ENCODE results near the gene FFAR4. TPM values are rescaled to one million over a fixed set of nuclear protein-coding genes. Genes with fewer than 3 reads are reported as not detected.

FFAR4 gene
- total and polyA plus RNA-seq, 2 donors (not counting 1 experiment from before 2014, with no cell fraction given): not detected

DNA sequence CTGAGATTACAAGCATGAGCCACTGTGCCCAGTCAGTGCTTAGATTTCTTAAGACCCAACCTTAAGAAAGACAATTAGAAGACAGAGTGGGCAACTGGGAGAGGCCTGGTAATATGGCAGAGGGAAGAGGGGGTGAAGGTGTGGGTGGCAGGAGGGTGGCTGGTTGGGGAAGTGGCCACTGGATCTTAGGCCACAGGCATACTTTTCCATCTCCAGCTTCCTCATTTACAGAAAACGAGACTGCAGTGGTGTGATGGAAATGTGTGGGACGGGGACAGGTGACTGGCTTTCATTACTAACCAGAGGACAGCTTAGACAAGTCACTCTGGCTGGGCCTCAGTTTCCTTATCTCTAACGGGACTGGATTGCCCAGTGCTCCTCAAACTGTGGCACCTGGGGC lies 1.0 kb upstream of the FFAR4 start:
- H3K9ac ChIP-seq (ENCODE audit: insufficient read depth, low read length): no peak overlapping the region
- H3K27ac ChIP-seq (ENCODE audit: insufficient read depth, low read length): no peak overlapping the region
- no peaks in the 10 kb centered on the region for H4K20me1 ChIP-seq (ENCODE audit: control insufficient read depth, extremely low read depth, insufficient read depth, low read length)
- H3K27me3 ChIP-seq (ENCODE audit: control insufficient read depth, insufficient read depth, low read length): peaks cover 25% of the 10 kb centered on the region
- H3K4me2 ChIP-seq (ENCODE audit: extremely low read depth, insufficient read depth, low read length): no peak overlapping the region
- DNase-seq (ENCODE audit: low read depth in 2 of 2): no peak
- H3K4me3 ChIP-seq (replicated peaks in 1 of 4; ENCODE audit: control extremely low read depth in 1 of 4, insufficient read depth in 1 of 4, low read depth in 3 of 4, low read length in 4 of 4): no peak overlapping the region
- no peaks in the 10 kb centered on the region for H3K9me3 ChIP-seq (ENCODE audit: control insufficient read depth, insufficient read depth, low read depth, low read length)
- H2AFZ ChIP-seq (ENCODE audit: low read length): no peak overlapping the region
- H3K79me2 ChIP-seq (ENCODE audit: control insufficient read depth, insufficient read depth, low read length): no peaks in the 10 kb centered on the region
- H3K36me3 ChIP-seq (ENCODE audit: control insufficient read depth, insufficient read depth, low read length): no peaks in the 10 kb centered on the region
- H3K4me1 ChIP-seq (ENCODE audit: control insufficient read depth, extremely low read depth, insufficient read depth, low read length): no peaks in the 10 kb centered on the region
- TF ChIP-seq CTCF (conservative IDR thresholded peaks at IDR 0.05 in 1 of 2, IDR thresholded peaks at IDR 0.05 in 1 of 2; ENCODE audit: low read depth in 1 of 2, low read length in 2 of 2): no peak
- TF ChIP-seq EZH2 (IDR thresholded peaks at IDR 0.05; ENCODE audit: low read length, missing control alignments): no peak

DNA sequence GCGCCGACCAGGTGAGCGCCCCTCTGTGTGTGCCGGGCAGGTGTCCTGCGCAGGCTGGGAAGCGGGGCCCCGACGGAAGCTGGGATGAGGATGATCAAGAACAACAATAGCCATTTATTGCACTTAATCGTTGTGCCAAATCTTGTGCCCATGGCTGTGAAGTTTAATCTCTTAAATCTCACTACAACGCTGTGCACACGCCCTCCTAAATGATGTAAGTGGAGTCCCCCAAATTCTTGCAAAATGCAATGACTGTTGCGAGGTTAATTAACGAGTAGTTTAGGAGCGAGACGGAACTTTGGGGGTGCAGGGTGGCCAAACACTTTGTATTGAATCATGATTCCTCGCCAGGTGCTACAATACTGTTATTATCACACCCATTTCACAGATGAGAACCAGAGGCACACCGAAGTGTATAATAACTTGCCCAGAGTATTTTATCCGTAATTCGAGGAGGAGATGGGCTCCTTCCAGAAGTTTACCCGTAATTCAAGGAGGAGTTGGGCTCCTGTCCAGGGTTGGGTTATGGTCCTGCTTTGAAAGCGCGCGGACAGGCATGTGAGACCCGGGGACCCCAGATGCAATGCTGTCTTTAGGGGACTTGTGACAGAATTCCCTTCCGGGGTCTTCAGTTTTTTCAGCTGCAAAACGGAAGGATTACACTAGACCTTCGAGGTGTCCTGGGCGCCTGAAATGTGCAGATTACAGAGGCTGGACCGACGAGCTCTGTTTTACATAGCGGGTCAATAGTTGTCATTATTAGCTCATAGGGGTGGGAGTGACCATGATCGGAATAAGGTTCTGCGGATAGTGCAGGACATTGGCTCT lies 1.0 kb downstream of the FFAR4 start:
- Histone ChIP-seq H3K4me3 (replicated peaks in 1 of 4; ENCODE audit: control extremely low read depth in 1 of 4, insufficient read depth in 1 of 4, low read depth in 3 of 4, low read length in 4 of 4) (no peak overlapping the region), H4K20me1 (ENCODE audit: control insufficient read depth, extremely low read depth, insufficient read depth, low read length) (no peaks in the 10 kb centered on the region), H3K9me3 (ENCODE audit: control insufficient read depth, insufficient read depth, low read depth, low read length) (no peaks in the 10 kb centered on the region), H3K9ac (ENCODE audit: insufficient read depth, low read length) (no peak overlapping the region), H2AFZ (ENCODE audit: low read length) (no peak overlapping the region), H3K79me2 (ENCODE audit: control insufficient read depth, insufficient read depth, low read length) (no peaks in the 10 kb centered on the region), H3K4me1 (ENCODE audit: control insufficient read depth, extremely low read depth, insufficient read depth, low read length) (no peaks in the 10 kb centered on the region), H3K27me3 (ENCODE audit: control insufficient read depth, insufficient read depth, low read length) (peaks cover 34% of the 10 kb centered on the region), H3K4me2 (ENCODE audit: extremely low read depth, insufficient read depth, low read length) (no peak overlapping the region), H3K27ac (ENCODE audit: insufficient read depth, low read length) (no peak overlapping the region), H3K36me3 (ENCODE audit: control insufficient read depth, insufficient read depth, low read length) (no peaks in the 10 kb centered on the region)
- no peak for TF ChIP-seq EZH2 (IDR thresholded peaks at IDR 0.05; ENCODE audit: low read length, missing control alignments)
- TF ChIP-seq CTCF (conservative IDR thresholded peaks at IDR 0.05 in 1 of 2, IDR thresholded peaks at IDR 0.05 in 1 of 2; ENCODE audit: low read depth in 1 of 2, low read length in 2 of 2): no peak
- DNase-seq (ENCODE audit: low read depth in 2 of 2): no peak

DNA sequence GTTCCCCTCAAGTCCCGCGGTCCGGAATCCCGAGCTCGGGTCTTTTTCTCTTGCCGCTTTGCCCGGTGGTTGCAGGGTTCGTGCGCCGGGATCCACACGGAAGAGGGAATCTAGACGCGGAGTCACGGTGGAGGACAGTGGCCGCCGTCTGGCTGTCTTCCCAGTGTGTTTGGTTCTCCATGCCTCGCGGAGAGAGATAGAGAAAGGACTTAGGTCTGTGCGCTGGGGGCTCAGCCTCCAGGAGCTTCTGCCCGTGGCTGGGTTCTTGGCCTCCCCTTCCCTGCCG lies 1.6 kb downstream of the FFAR4 start:
- H2AFZ ChIP-seq (ENCODE audit: low read length): no peak overlapping the region
- DNase-seq (ENCODE audit: low read depth in 2 of 2): no peak
- no peak overlapping the region for H3K27ac ChIP-seq (ENCODE audit: insufficient read depth, low read length)
- no peak for TF ChIP-seq EZH2 (IDR thresholded peaks at IDR 0.05; ENCODE audit: low read length, missing control alignments)
- TF ChIP-seq CTCF (conservative IDR thresholded peaks at IDR 0.05 in 1 of 2, IDR thresholded peaks at IDR 0.05 in 1 of 2; ENCODE audit: low read depth in 1 of 2, low read length in 2 of 2): no peak
- H3K9ac ChIP-seq (ENCODE audit: insufficient read depth, low read length): no peak overlapping the region
- H3K79me2 ChIP-seq (ENCODE audit: control insufficient read depth, insufficient read depth, low read length): no peaks in the 10 kb centered on the region
- no peak overlapping the region for H3K4me2 ChIP-seq (ENCODE audit: extremely low read depth, insufficient read depth, low read length)
- H3K36me3 ChIP-seq (ENCODE audit: control insufficient read depth, insufficient read depth, low read length): no peaks in the 10 kb centered on the region
- H3K9me3 ChIP-seq (ENCODE audit: control insufficient read depth, insufficient read depth, low read depth, low read length): no peaks in the 10 kb centered on the region
- no peaks in the 10 kb centered on the region for H3K4me1 ChIP-seq (ENCODE audit: control insufficient read depth, extremely low read depth, insufficient read depth, low read length)
- H3K27me3 ChIP-seq (ENCODE audit: control insufficient read depth, insufficient read depth, low read length): peaks cover 37% of the 10 kb centered on the region
- no peaks in the 10 kb centered on the region for H4K20me1 ChIP-seq (ENCODE audit: control insufficient read depth, extremely low read depth, insufficient read depth, low read length)
- no peak overlapping the region for H3K4me3 ChIP-seq (replicated peaks in 1 of 4; ENCODE audit: control extremely low read depth in 1 of 4, insufficient read depth in 1 of 4, low read depth in 3 of 4, low read length in 4 of 4)

All from fibroblast of lung (primary cell).